GM18498 (cell line): Measurements from ENCODE around the gene LRP5.
A peak's percentile ranks its signal among the peaks of the same experiment; 100 is the strongest.
"Not testable (repeated sequence)": the region's sequence is repeated elsewhere in the genome, so short reads cannot be mapped to it uniquely, and the experiment has no call there.

Source experiments
- ATAC-seq: cut with Tn5 transposase; IDR thresholded peaks from one replicate; pipeline ENCODE4 v1.9.1; 2021; ENCODE audit warnings: mild to moderate bottlenecking, moderate library complexity; ENCODE audit not compliant: unreplicated experiment

LRP5 gene

DNA sequence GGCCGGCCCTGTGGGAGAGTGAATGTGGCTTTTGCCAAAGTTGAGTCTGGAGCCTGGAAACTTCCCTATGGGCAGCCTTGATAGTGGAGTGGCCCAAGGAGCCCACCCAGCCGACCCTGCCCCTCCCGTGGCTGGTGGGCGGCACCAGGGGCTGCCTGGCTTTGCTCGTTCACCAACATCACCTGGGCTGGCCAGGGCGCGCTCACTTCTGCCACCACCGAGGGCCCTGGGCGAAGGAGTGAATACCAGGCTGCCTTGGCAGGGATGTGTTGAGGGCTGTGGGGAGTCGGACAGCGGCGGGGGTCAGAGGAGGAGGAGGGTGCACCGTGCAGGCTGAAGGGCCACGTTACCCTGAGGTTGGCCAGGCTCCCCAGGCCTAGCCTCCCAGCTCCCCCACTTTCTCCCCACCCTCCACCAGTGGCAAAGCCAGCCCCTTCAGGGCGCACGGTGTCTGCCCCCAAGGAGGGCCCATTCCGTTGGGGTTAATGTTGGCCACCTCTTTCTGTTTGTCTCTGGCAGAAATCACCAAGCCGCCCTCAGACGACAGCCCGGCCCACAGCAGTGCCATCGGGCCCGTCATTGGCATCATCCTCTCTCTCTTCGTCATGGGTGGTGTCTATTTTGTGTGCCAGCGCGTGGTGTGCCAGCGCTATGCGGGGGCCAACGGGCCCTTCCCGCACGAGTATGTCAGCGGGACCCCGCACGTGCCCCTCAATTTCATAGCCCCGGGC, 125.7 kb downstream of the LRP5 start:
- no peak for ATAC-seq

DNA sequence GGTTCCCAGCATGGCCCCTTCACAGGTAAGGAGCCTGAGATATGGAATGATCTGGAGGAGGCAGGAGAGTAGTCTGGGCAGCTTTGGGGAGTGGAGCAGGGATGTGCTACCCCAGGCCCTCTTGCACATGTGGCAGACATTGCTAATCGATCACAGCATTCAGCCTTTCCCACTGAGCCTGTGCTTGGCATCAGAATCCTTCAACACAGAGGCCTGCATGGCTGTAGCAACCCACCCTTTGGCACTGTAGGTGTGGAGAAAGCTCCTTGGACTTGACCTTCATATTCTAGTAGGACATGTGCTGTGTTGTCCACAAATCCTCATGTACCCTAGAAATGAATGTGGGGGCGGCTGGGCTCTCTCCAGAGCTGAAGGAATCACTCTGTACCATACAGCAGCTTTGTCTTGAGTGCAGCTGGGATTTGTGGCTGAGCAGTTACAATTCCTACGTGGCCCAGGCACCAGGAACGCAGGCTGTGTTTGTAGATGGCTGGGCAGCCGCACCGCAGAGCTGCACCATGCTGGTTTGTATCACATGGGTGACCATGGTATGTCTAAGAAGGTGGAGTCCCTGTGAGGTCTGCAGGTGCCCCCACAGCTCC, 126.4 kb downstream of the LRP5 start:
- ATAC-seq = no peak

GRCh38 chr11:68439355-68440065, 127.1 kb downstream of the LRP5 start:
- ATAC-seq = no peak

- ATAC-seq = no peak
Measured at GRCh38 chr11:68440224-68440623, 127.8 kb downstream of the LRP5 start.

- no peak for ATAC-seq
Measured at GRCh38 chr11:68441466-68442230, 129.3 kb downstream of the LRP5 start.

GRCh38 chr11:68442433-68442832, 130.0 kb downstream of the LRP5 start:
- no peak for ATAC-seq

DNA sequence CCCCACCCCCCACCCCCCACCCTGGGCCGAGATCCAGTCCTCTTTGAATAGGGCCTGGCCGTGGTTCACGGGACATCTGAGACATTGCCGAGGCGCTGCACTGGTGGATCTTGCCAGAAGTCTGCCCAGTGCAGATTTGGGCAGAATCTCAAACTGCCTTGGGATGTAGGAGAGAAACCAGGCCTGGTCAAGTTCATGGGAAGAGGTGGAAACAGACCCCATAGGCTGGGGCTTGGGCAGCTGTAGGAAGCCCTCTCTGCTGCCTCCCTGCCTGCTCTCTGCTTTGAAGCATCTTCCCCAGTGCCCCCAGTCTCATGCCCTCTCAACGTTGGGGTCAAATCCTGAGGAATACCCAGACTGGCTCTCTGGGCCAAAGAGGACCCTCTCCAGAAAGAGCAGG, 132.2 kb downstream of the LRP5 start:
- ATAC-seq = no peak

DNA sequence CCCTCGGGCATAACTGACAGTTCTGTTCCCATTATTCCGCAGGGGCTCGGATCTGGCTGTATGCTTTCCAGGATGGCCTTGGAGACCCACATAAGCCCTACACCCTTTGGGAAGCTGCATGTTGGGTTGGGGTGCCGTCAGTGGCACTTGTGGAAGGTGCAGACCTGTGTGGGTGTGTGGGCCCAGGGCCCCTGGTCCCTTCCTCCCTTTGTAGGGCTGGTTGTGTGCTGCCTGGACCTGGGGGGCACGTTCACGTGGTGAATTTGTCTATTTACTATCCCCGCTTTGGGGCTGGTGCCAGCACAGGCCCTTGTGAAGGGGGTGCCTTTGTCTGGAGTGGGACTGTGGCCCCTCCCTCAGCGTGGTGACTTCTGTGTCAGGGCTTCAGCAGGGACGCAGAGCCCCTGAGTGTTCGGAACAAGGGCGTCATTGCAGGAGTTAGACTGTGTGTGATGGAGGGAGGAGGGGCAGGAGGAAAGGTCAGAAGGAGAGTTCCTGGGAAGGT, 133.2 kb downstream of the LRP5 start:
- no peak for ATAC-seq

- ATAC-seq = no peak
Measured at GRCh38 chr11:68446046-68446725, 133.8 kb downstream of the LRP5 start.

- ATAC-seq = peak; percentile 57
Measured at GRCh38 chr11:68447015-68447801, 134.8 kb downstream of the LRP5 start.

GRCh38 chr11:68447914-68448313, 135.5 kb downstream of the LRP5 start:
- not testable (repeated sequence) for ATAC-seq

GRCh38 chr11:68448604-68449011, 136.2 kb downstream of the LRP5 start:
- no peak for ATAC-seq

GRCh38 chr11:68449951-68450350, 137.6 kb downstream of the LRP5 start:
- no peak for ATAC-seq

DNA sequence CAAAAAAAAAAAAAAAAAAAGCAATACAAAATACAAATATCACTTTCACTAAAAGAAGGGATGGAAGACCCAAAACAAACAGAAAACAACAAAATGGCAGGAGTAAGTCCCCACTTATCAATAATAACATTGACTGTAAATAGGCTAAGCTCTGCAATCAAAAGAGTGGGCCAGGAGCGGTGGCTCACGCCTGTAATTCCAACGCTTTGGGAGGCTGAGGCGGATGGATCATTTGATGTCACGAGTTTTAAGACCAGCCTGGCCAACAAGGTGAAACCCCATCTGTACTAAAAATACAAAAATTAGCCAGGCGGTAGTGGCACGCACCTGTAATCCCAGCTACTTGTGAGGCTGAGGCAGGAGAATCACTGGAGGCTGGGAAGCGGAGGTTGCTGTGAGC, 138.3 kb downstream of the LRP5 start:
- ATAC-seq = no peak

DNA sequence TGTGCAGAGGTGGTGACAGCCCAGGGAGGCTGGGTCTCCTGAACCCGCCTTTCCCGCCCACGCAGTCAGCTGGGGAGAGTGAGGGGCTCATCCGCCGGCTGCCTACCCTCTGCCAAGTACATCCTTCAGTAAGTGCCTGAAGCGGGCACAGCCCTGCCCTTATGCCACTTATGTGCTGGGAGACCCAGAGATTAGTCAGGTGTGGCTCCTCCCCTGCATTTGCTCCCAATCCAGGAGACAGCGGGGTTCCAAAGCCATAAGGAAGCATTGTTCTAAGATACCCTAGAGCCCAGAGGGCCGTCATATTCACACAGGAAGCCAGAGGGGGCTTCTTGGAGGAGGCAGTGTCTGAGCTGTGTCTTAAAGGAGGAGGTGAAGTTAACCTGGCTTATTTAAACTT, 142.4 kb downstream of the LRP5 start:
- no peak for ATAC-seq

DNA sequence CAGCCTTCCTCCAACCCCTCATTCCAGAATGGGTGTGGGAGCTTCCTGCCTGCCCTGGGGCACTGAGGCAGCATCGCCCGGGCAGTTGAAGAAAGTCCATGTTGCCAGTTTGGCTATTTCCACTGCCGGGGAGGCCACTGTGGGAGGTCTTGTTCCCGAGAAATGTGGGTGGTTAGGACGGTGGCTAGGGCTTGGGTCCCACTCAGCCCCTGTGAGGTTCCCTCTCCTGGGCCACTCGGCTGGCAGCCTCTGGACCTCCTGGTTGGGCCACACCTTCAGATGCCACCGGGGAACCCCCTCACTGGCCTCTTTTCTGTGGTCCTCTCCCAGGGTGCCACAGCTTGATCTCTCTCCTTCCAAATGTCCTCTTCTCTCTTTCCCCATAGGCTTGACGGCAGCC, 143.1 kb downstream of the LRP5 start:
- ATAC-seq = no peak

DNA sequence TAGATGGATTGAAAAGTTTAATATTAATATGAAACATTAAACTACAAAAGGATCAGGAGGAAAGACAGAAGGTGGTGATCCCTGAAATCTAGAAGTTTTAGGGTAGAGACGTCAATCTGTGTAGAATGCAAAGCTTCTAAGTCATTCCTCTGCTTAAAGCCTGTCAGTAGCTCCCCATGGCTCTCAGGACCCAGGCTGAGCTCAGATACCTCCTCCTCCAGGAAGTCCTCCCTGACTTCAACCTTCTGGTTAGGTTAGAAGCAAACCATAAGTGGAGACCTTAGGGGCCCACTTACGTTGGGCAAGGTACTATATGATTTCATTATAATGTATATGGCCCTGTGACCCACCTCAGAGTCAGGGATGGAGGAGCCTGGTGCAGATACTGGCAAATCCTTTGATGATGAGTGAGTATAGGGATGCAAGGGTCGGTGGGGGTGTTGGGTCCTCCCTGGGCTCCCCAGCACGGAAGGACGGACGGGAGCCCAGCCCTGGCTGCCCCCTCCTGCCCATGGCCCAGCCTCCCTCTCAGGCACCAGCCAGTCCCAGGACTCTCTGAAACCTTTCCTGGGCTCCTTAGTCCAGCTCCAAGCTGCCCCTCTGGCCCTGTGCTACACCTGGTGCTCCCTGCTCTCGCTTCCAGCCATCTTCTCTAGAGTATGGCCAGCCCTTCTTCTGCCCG, 145.0 kb downstream of the LRP5 start:
- no peak for ATAC-seq

GRCh38 chr11:68457898-68458249, 145.5 kb downstream of the LRP5 start:
- no peak for ATAC-seq

GRCh38 chr11:68458340-68458739, 145.9 kb downstream of the LRP5 start:
- ATAC-seq = not testable (repeated sequence)
